Upper lobe of left lung (tissue), 6 donors: ENCODE results near the gene CBLB. TPM values are rescaled to one million over a fixed set of nuclear protein-coding genes. Genes with fewer than 3 reads are reported as not detected.

Experiments used
- ATAC-seq, 2 donors: fragments of 200-7000 bp; cut with Tn5 transposase; one replicate each; pipeline ENCODE4 v1.9.1; 2022; ENCODE audit warnings: mild to moderate bottlenecking in 2 of 2, moderate library complexity in 2 of 2; ENCODE audit not compliant: low FRiP score in 2 of 2
- DNase-seq, 2 donors: peaks; one replicate each; pipeline ENCODE4 v3.0.0-alpha.2; 2019 to 2020
- H3K27ac ChIP-seq, 4 donors: fragments of 200-600 bp; sonication (generic); one replicate each; pipeline ENCODE4 v1.5.1; 2016 to 2019
- H3K27me3 ChIP-seq, 4 donors: fragments of 200-600 bp; sonication (generic); one replicate each; pipeline ENCODE4 v1.5.1; 2017 to 2019
- H3K36me3 ChIP-seq, 4 donors: fragments of 200-600 bp; sonication (generic); one replicate each; pipeline ENCODE4 v1.5.1; 2016 to 2019
- H3K4me1 ChIP-seq, 4 donors: fragments of 200-600 bp; sonication (generic); one replicate each; pipeline ENCODE4 v1.5.1; 2018 to 2019
- H3K4me3 ChIP-seq, 4 donors: fragments of 200-600 bp; sonication (generic); one replicate each; pipeline ENCODE4 v1.5.1; 2017 to 2019; ENCODE audit warnings: mild to moderate bottlenecking in 2 of 4, moderate library complexity in 1 of 4
- H3K9me3 ChIP-seq, 4 donors: fragments of 200-600 bp; sonication (generic); one replicate each; pipeline ENCODE4 v1.5.1; 2018 to 2019
- EP300 ChIP-seq, 4 donors: sonication (generic); formaldehyde crosslinking; IDR thresholded peaks; one replicate each; pipeline ENCODE4 v1.5.1; 2017; ENCODE audit warnings: antibody characterized with exemption in 4 of 4, control low read depth in 2 of 4
- POLR2A ChIP-seq, 4 donors: fragments of 450-650 bp; IDR thresholded peaks; one replicate each; pipeline ENCODE4 v1.5.1; 2016 to 2017; ENCODE audit warnings: antibody characterized with exemption in 4 of 4, mild to moderate bottlenecking in 2 of 4
- POLR2AphosphoS5 ChIP-seq, 2 donors: sonication (generic); formaldehyde crosslinking; IDR thresholded peaks; one replicate each; pipeline ENCODE4 v1.5.1; 2017; ENCODE audit warnings: antibody characterized with exemption in 2 of 2
- WGBS, 2 donors: methylation state at CpG; one replicate each; pipeline ENCODE4 v1.1.5; 2017 to 2018; 5-methylcytosine and 5-hydroxymethylcytosine counted together
- total RNA-seq, 6 donors: library from RNA; depleted of rRNA in 4 of 6; stranded (reverse); fragments of >200 nt in 4 of 6; gene quantifications; one replicate each; pipeline versions ENCODE4 v1.1.0 to v1.2.1, GENCODE V29; 2016 to 2021
- TF ChIP-seq, protein P1 (sequence below), 6 experiments: fragments of 450-650 bp in 4 of 6; fragments of 200-600 bp in 2 of 6; sonication (generic) in 2 of 6; IDR thresholded peaks; one replicate each; pipeline ENCODE4 v1.5.1; 2016 to 2019; ENCODE audit warnings: antibody characterized with exemption in 6 of 6
- donor health status: DM: no; HTN: no; CAD: no; lungs with moderate emphysema.
- donor health status: DM: no; HTN: yes; CAD: no; lungs with severe emphysema.

CBLB gene
- total RNA-seq, 6 donors from 2014 or later, result 30.3 to 85.9 (median 32.0) TPM

DNA sequence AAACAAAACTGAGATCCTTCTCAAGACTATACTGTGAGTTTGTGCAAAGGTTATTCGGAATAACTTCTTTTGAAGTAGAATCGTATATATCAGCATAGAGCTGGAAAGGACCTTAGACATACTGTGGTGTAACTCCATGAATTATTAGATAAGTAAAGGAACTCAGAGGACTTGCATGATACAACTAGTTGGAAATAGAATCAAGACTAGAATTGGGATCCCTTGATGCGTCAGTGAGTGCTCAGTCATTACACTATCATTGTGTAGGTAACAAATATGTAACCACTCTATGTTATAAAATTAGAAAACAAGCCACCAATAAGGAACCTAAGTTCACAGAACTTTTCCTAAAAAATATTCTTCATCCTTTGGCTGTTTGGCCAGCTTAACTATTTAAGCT lies 61.1 kb downstream of the CBLB start:
- no peak for ATAC-seq
- no peaks in the 10 kb centered on the region for H3K36me3 ChIP-seq
- no peak overlapping the region for H3K4me3 ChIP-seq
- 97 to 99% methylated on average over 3 of the region's 3 CpGs for WGBS, 2 donors
- H3K27me3 ChIP-seq, result no peaks in the 10 kb centered on the region
- peaks cover 16 to 34% (median 30%) of the 10 kb centered on the region in 4 donors for H3K4me1 ChIP-seq
- no peak for TF ChIP-seq POLR2A (IDR thresholded peaks at IDR 0.05)
- no peak for TF ChIP-seq POLR2AphosphoS5 (IDR thresholded peaks at IDR 0.05)
- no peak for TF ChIP-seq EP300 (IDR thresholded peaks at IDR 0.05)
- TF ChIP-seq, protein P1, sequence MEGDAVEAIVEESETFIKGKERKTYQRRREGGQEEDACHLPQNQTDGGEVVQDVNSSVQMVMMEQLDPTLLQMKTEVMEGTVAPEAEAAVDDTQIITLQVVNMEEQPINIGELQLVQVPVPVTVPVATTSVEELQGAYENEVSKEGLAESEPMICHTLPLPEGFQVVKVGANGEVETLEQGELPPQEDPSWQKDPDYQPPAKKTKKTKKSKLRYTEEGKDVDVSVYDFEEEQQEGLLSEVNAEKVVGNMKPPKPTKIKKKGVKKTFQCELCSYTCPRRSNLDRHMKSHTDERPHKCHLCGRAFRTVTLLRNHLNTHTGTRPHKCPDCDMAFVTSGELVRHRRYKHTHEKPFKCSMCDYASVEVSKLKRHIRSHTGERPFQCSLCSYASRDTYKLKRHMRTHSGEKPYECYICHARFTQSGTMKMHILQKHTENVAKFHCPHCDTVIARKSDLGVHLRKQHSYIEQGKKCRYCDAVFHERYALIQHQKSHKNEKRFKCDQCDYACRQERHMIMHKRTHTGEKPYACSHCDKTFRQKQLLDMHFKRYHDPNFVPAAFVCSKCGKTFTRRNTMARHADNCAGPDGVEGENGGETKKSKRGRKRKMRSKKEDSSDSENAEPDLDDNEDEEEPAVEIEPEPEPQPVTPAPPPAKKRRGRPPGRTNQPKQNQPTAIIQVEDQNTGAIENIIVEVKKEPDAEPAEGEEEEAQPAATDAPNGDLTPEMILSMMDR (IDR thresholded peaks at IDR 0.05), result no peak
- no peak for DNase-seq
- H3K27ac ChIP-seq, result no peak overlapping the region
- H3K9me3 ChIP-seq, result no peaks in the 10 kb centered on the region

DNA sequence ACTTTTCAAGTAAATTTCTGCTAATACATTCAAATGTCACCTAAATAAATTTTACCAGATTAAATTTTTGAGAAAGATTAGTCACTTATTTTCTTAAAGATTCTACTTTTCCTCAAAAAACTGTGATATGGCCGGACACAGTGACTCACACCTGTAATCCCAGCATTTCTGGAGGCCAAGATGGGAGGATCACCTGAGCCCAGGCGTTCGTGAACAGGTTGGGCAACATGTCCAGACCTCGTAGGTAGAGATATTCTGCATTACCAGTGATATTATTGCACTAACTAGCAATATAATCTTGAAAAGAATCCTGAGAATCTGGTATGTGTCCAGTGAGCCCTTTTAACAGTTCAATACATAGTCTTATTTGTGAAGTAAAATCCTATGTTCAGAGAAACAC lies 61.7 kb downstream of the CBLB start:
- H3K27ac ChIP-seq, result no peak overlapping the region
- no peaks in the 10 kb centered on the region for H3K36me3 ChIP-seq
- peaks cover 16 to 29% (median 27%) of the 10 kb centered on the region in 4 donors for H3K4me1 ChIP-seq
- no peak for TF ChIP-seq POLR2A (IDR thresholded peaks at IDR 0.05)
- no peak for TF ChIP-seq EP300 (IDR thresholded peaks at IDR 0.05)
- no peak for TF ChIP-seq POLR2AphosphoS5 (IDR thresholded peaks at IDR 0.05)
- no peaks in the 10 kb centered on the region for H3K9me3 ChIP-seq
- no peak for ATAC-seq
- no peaks in the 10 kb centered on the region for H3K27me3 ChIP-seq
- DNase-seq, result no peak
- H3K4me3 ChIP-seq, result no peak overlapping the region
- WGBS, 2 donors, result 96% methylated on average over 4 of the region's 4 CpGs

DNA sequence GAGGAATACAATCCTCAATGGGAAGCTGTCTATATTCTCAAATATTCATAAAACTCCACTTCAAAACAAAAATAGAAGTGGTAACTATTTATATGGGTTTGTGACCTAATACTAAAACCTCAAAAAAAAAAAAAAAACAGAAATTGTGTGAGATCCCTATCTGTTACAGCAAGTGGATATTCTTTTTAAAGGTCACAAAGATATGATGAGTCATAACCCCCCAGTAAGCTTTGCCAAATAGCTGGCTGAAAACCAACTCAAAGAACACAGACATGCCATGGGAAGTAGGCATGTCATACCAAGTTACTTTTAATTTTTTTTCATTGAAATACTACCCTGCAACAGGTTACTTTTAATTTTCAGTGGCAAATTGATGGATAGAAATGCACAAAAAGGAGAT lies 62.5 kb downstream of the CBLB start:
- ATAC-seq, result peak in 1 of 2 donors; percentile 70
- no peak for DNase-seq
- Histone ChIP-seq H3K27me3 (no peaks in the 10 kb centered on the region), H3K9me3 (no peaks in the 10 kb centered on the region), H3K36me3 (no peaks in the 10 kb centered on the region), H3K4me3 (no peak overlapping the region), H3K4me1 (peaks cover 16 to 32% (median 25%) of the 10 kb centered on the region in 4 donors), H3K27ac (no peak overlapping the region)
- TF ChIP-seq POLR2AphosphoS5 (IDR thresholded peaks at IDR 0.05) (no peak), EP300 (IDR thresholded peaks at IDR 0.05) (no peak), POLR2A (IDR thresholded peaks at IDR 0.05) (no peak)
- TF ChIP-seq, protein P1 (IDR thresholded peaks at IDR 0.05), result no peak

DNA sequence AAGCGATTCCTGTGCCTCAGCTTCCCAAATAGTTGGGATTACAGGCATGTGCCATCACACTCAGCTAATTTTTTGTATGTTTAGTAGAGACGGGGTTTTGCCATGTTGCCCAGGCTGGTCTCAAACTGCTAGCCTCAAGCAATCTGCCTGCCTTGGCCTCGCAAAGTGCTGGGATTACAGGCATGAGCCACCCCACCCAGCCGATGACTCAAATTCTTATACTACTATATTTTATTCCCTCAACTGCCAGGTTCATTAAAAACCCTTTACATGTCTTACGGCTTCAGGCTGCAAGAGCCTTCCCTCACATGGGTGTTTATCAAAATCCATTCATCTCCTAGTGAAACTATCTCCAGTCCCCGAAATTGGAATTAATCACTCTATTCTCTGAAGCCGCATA lies 63.4 kb downstream of the CBLB start:
- DNase-seq, result no peak
- H3K4me3 ChIP-seq, result no peak overlapping the region
- H3K36me3 ChIP-seq, result no peaks in the 10 kb centered on the region
- H3K27ac ChIP-seq, result no peak overlapping the region
- WGBS, 2 donors, result 88 to 89% methylated on average over 7 of the region's 7 CpGs
- no peaks in the 10 kb centered on the region for H3K27me3 ChIP-seq
- H3K9me3 ChIP-seq, result no peaks in the 10 kb centered on the region
- no peak for TF ChIP-seq POLR2AphosphoS5 (IDR thresholded peaks at IDR 0.05)
- TF ChIP-seq POLR2A (IDR thresholded peaks at IDR 0.05), result no peak
- TF ChIP-seq, protein P1 (IDR thresholded peaks at IDR 0.05), result no peak
- TF ChIP-seq EP300 (IDR thresholded peaks at IDR 0.05), result no peak
- ATAC-seq, result no peak
- H3K4me1 ChIP-seq, result peaks cover 9 to 29% (median 21%) of the 10 kb centered on the region in 4 donors

- no peak overlapping the region for H3K27ac ChIP-seq
- 92 to 94% methylated on average over 5 of the region's 5 CpGs for WGBS, 2 donors
- no peaks in the 10 kb centered on the region for H3K36me3 ChIP-seq
- no peak overlapping the region for H3K4me3 ChIP-seq
- TF ChIP-seq, protein P1 (IDR thresholded peaks at IDR 0.05), result no peak
- TF ChIP-seq POLR2A (IDR thresholded peaks at IDR 0.05) (no peak), EP300 (IDR thresholded peaks at IDR 0.05) (no peak), POLR2AphosphoS5 (IDR thresholded peaks at IDR 0.05) (no peak)
- ATAC-seq (no peak), DNase-seq (no peak)
- no peaks in the 10 kb centered on the region for H3K27me3 ChIP-seq
- H3K9me3 ChIP-seq, result no peaks in the 10 kb centered on the region
- H3K4me1 ChIP-seq, result peaks cover 6 to 26% (median 10%) of the 10 kb centered on the region in 4 donors
Observed at GRCh38 chr3:105802118-105802706, 66.6 kb downstream of the CBLB start.
